Measurements from ENCODE around the gene SLC35D2. TPM values are rescaled to one million over a fixed set of nuclear protein-coding genes. Genes with fewer than 3 reads are reported as not detected.
"Not testable (repeated sequence)": the region's sequence is repeated elsewhere in the genome, so short reads cannot be mapped to it uniquely, and the experiment has no call there.

Gene SLC35D2
- total RNA-seq, 1 donor from 2014 or later = 11.9 TPM

- no peak for DNase-seq (ENCODE audit: low spot score in 2 of 2)
- H3K9me3 ChIP-seq = no peaks in the 10 kb centered on the region
- TF ChIP-seq, protein P1, sequence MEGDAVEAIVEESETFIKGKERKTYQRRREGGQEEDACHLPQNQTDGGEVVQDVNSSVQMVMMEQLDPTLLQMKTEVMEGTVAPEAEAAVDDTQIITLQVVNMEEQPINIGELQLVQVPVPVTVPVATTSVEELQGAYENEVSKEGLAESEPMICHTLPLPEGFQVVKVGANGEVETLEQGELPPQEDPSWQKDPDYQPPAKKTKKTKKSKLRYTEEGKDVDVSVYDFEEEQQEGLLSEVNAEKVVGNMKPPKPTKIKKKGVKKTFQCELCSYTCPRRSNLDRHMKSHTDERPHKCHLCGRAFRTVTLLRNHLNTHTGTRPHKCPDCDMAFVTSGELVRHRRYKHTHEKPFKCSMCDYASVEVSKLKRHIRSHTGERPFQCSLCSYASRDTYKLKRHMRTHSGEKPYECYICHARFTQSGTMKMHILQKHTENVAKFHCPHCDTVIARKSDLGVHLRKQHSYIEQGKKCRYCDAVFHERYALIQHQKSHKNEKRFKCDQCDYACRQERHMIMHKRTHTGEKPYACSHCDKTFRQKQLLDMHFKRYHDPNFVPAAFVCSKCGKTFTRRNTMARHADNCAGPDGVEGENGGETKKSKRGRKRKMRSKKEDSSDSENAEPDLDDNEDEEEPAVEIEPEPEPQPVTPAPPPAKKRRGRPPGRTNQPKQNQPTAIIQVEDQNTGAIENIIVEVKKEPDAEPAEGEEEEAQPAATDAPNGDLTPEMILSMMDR (IDR thresholded peaks at IDR 0.05) = no peak
- H3K36me3 ChIP-seq = no peaks in the 10 kb centered on the region
- peak overlapping the region; percentile 33 to 48 for H3K27ac ChIP-seq
- no peak overlapping the region for H3K4me3 ChIP-seq
- intact Hi-C loops (cut with DNase I) = no loop called here
- peaks cover 0 to 13% of the 10 kb centered on the region in 2 donors for H3K4me1 ChIP-seq
- no peaks in the 10 kb centered on the region for H3K27me3 ChIP-seq
Measured at GRCh38 chr9:96376891-96377874, 6.3 kb downstream of the SLC35D2 start.

GRCh38 chr9:96375507-96375906 lies 8.0 kb downstream of the SLC35D2 start:
- H3K4me1 ChIP-seq; H3K27me3 ChIP-seq; H3K36me3 ChIP-seq; H3K9me3 ChIP-seq; intact Hi-C loops (cut with DNase I); H3K27ac ChIP-seq; H3K4me3 ChIP-seq; DNase-seq (ENCODE audit: low spot score in 2 of 2): not testable (repeated sequence)

GRCh38 chr9:96367943-96368342 lies 15.6 kb downstream of the SLC35D2 start:
- Histone ChIP-seq H3K27ac (no peak overlapping the region), H3K4me3 (no peak overlapping the region), H3K36me3 (peaks cover 7 to 19% of the 10 kb centered on the region in 2 donors), H3K27me3 (no peaks in the 10 kb centered on the region), H3K9me3 (no peaks in the 10 kb centered on the region), H3K4me1 (no peaks in the 10 kb centered on the region)
- TF ChIP-seq, protein P1 (IDR thresholded peaks at IDR 0.05) = no peak
- intact Hi-C loops (cut with DNase I) = no loop called here
- no peak for DNase-seq (ENCODE audit: low spot score in 2 of 2)

DNA sequence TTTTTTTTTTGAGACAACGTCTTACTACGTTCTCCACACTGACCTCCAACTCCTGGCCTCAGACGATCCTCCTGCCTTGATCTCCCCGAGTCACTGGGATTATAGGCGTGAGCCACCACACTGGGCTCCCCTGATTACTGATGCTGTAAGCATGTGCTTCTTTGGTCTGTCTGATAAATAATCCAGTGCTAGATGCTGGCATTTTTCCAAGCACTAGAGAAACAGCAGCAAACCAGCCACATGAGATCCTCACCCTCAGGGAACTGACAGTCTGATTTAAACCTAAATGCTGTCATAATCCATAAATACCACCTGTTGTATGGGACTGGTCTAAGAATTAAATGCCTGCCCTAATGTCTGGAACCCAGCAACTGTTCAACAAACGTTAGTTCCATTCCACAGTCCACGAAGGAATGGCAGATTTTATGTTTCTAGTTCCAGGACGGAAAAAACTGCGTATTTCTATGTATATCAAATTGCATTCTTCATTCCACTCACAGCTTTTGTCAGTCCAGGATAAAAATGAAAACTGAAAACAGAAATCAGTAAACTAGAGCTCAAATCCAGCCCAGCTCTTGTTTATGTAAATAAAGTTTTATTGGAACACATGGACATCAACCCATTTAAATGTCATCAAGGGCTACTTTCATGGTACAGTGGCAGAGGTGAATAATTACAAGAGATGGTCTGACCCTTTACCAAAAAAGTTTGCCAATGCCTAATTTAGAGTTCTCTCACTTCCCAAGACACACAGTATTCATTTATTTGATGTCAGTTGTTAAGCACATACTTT lies 20.1 kb downstream of the SLC35D2 start:
- no peak overlapping the region for H3K27ac ChIP-seq
- no peak overlapping the region for H3K4me3 ChIP-seq
- H3K4me1 ChIP-seq = no peaks in the 10 kb centered on the region
- DNase-seq (ENCODE audit: low spot score in 2 of 2) = no peak
- TF ChIP-seq, protein P1 (IDR thresholded peaks at IDR 0.05) = no peak
- no peaks in the 10 kb centered on the region for H3K27me3 ChIP-seq
- no peaks in the 10 kb centered on the region for H3K9me3 ChIP-seq
- peaks cover 21 to 50% of the 10 kb centered on the region in 2 donors for H3K36me3 ChIP-seq
- intact Hi-C loops (cut with DNase I) = no loop called here

DNA sequence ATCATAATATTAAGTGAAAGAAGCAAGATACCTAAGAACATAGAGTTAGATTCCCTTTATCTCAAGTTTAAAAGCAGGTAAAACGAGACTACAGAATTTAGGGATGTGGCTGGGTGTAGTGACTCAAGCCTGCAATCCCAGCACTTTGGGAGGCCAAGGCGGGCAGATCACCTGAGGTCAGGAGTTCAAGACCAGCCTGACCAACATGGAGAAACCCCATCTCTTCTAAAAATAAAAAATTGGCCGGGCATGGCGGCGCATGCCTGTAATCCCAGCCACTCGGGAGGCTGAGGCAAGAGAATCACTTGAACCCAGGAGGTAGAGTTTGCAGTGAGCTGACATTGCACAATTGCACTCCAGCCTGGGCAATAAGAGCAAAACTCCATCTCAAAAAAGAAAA lies 21.4 kb downstream of the SLC35D2 start:
- DNase-seq (ENCODE audit: low spot score in 2 of 2); H3K27me3 ChIP-seq; intact Hi-C loops (cut with DNase I); H3K9me3 ChIP-seq; H3K4me1 ChIP-seq; H3K4me3 ChIP-seq; H3K27ac ChIP-seq: not testable (repeated sequence)
- peaks cover 26 to 54% of the 10 kb centered on the region in 2 donors for H3K36me3 ChIP-seq

- no peak overlapping the region for H3K27ac ChIP-seq
- no peaks in the 10 kb centered on the region for H3K27me3 ChIP-seq
- DNase-seq (ENCODE audit: low spot score in 2 of 2) = no peak
- H3K4me1 ChIP-seq = no peaks in the 10 kb centered on the region
- intact Hi-C loops (cut with DNase I) = no loop called here
- TF ChIP-seq, protein P1 (IDR thresholded peaks at IDR 0.05) = no peak
- H3K4me3 ChIP-seq = no peak overlapping the region
- peaks cover 30 to 59% of the 10 kb centered on the region in 2 donors for H3K36me3 ChIP-seq
- no peaks in the 10 kb centered on the region for H3K9me3 ChIP-seq
Measured at GRCh38 chr9:96361668-96362067, 21.8 kb downstream of the SLC35D2 start.
